ENCODE results near the gene MS4A12.

DNA sequence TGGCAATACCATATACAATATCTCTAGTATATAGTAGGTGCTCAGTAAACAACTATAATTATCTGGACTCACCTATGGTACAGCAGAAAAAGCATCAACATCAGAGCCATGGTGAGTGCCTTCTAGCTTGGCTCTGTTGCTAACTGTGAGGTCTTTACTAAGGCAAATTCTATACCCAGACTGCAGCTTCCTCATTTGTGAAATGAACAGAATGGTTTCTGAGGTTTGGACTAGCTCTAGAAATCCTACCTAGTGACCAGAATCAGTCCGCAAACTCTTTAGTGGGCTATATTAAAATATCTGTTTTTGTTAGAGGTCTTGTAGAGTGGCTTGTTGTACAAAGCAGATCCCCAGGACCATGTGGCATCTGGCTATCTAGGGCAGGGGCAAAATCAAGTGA is 33.2 kb upstream of the MS4A12 start:
- TF ChIP-seq, protein P1, sequence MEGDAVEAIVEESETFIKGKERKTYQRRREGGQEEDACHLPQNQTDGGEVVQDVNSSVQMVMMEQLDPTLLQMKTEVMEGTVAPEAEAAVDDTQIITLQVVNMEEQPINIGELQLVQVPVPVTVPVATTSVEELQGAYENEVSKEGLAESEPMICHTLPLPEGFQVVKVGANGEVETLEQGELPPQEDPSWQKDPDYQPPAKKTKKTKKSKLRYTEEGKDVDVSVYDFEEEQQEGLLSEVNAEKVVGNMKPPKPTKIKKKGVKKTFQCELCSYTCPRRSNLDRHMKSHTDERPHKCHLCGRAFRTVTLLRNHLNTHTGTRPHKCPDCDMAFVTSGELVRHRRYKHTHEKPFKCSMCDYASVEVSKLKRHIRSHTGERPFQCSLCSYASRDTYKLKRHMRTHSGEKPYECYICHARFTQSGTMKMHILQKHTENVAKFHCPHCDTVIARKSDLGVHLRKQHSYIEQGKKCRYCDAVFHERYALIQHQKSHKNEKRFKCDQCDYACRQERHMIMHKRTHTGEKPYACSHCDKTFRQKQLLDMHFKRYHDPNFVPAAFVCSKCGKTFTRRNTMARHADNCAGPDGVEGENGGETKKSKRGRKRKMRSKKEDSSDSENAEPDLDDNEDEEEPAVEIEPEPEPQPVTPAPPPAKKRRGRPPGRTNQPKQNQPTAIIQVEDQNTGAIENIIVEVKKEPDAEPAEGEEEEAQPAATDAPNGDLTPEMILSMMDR (IDR thresholded peaks at IDR 0.05) = no peak
- TF ChIP-seq POLR2A (IDR thresholded peaks at IDR 0.05) = no peak

Measured in esophagus squamous epithelium (tissue), 4 donors.